ENCODE data around the gene CCDC88C.
A peak's percentile ranks its signal among the peaks of the same experiment; 100 is the strongest.

CCDC88C gene

GRCh38 chr14:91399868-91400640 is 17.6 kb downstream of the CCDC88C start:
- DNase-seq (ENCODE audit: low read depth in 1 of 2, low spot score in 1 of 2): no peak

GRCh38 chr14:91398707-91399106 is 18.9 kb downstream of the CCDC88C start:
- no peak for DNase-seq (ENCODE audit: low read depth in 1 of 2, low spot score in 1 of 2)

- DNase-seq (ENCODE audit: low read depth in 1 of 2, low spot score in 1 of 2): no peak
Measured at GRCh38 chr14:91397965-91398591, 19.5 kb downstream of the CCDC88C start.

- peak in 1 of 2 donors; percentile 49 for DNase-seq (ENCODE audit: low read depth in 1 of 2, low spot score in 1 of 2)
Measured at GRCh38 chr14:91396959-91397815, 20.4 kb downstream of the CCDC88C start.

- DNase-seq (ENCODE audit: low read depth in 1 of 2, low spot score in 1 of 2): no peak
Measured at GRCh38 chr14:91396013-91396660, 21.5 kb downstream of the CCDC88C start.

- no peak for DNase-seq (ENCODE audit: low read depth in 1 of 2, low spot score in 1 of 2)
Measured at GRCh38 chr14:91395466-91395865, 22.2 kb downstream of the CCDC88C start.

- no peak for DNase-seq (ENCODE audit: low read depth in 1 of 2, low spot score in 1 of 2)
Measured at GRCh38 chr14:91394105-91395081, 23.2 kb downstream of the CCDC88C start.

- DNase-seq (ENCODE audit: low read depth in 1 of 2, low spot score in 1 of 2): no peak
Measured at GRCh38 chr14:91392623-91393303, 24.9 kb downstream of the CCDC88C start.

GRCh38 chr14:91390165-91390778 is 27.3 kb downstream of the CCDC88C start:
- DNase-seq (ENCODE audit: low read depth in 1 of 2, low spot score in 1 of 2): no peak

GRCh38 chr14:91389150-91389549 is 28.5 kb downstream of the CCDC88C start:
- no peak for DNase-seq (ENCODE audit: low read depth in 1 of 2, low spot score in 1 of 2)

- peak in 1 of 2 donors; percentile 54 for DNase-seq (ENCODE audit: low read depth in 1 of 2, low spot score in 1 of 2)
Measured at GRCh38 chr14:91388551-91388975, 29.1 kb downstream of the CCDC88C start.

- no peak for DNase-seq (ENCODE audit: low read depth in 1 of 2, low spot score in 1 of 2)
Measured at GRCh38 chr14:91387951-91388381, 29.7 kb downstream of the CCDC88C start.

- no peak for DNase-seq (ENCODE audit: low read depth in 1 of 2, low spot score in 1 of 2)
Measured at GRCh38 chr14:91387169-91387835, 30.3 kb downstream of the CCDC88C start.

- DNase-seq (ENCODE audit: low read depth in 1 of 2, low spot score in 1 of 2): no peak
Measured at GRCh38 chr14:91385697-91386096, 31.9 kb downstream of the CCDC88C start.

GRCh38 chr14:91385224-91385623 is 32.4 kb downstream of the CCDC88C start:
- no peak for DNase-seq (ENCODE audit: low read depth in 1 of 2, low spot score in 1 of 2)

- no peak for DNase-seq (ENCODE audit: low read depth in 1 of 2, low spot score in 1 of 2)
Measured at GRCh38 chr14:91383439-91383838, 34.2 kb downstream of the CCDC88C start.

GRCh38 chr14:91381801-91382670 is 35.6 kb downstream of the CCDC88C start:
- no peak for DNase-seq (ENCODE audit: low read depth in 1 of 2, low spot score in 1 of 2)
